IPS-18c (cell line): Measurements from ENCODE around the gene ADAMTSL4.
"Not testable (repeated sequence)": the region's sequence is repeated elsewhere in the genome, so short reads cannot be mapped to it uniquely, and the experiment has no call there.

Source experiments
- H3K4me3 ChIP-seq: 2 replicates; pipeline ENCODE4 v1.7.0; 2013; ENCODE audit warnings: low read depth, mild to moderate bottlenecking, low read length, moderate library complexity; ENCODE audit not compliant: insufficient read depth
- H3K9me3 ChIP-seq: one replicate; pipeline ENCODE4 v1.6.1; 2013; ENCODE audit warnings: mild to moderate bottlenecking, low read length, moderate library complexity; ENCODE audit not compliant: control insufficient read depth, insufficient read depth

Gene ADAMTSL4

DNA sequence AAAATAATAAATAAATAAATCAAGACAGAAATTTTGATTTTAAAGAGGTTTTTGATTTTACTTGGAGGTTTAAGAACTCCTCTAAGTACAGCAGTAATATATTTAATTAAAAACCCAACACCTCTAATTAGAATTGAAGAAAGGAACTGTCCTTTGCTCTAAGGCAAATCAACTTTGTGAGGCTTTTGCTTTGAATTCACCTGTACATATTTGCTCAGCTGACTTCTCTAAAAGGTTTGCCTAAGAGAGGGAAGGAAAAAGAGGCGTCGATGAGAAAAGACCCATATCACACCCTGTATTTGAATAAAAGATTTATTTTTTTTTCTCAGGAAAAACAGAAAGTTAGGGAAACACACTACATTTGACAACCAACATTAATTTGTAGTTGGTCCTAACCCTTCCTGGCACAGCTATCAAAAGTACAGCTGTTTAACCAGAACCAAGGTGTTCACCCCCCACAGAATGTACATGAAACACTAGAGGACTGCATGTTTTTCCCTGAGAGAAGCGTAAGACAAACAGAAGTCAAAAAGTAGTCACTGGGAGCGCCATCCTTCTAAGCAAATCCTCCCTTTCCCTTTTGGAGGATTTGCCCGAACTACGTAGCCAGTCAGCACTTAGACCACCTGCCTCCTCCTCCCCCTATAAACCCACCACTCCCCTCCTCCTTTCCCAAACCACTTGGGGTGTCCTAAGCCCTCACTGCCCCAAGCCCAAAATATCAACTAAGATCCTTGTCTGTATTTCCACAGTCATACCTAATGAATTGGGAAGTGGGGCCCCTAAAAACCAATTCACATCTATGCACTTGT is 25.3 kb downstream of the ADAMTSL4 start:
- no peaks in the 10 kb centered on the region for H3K9me3 ChIP-seq
- H3K4me3 ChIP-seq, result no peak overlapping the region

DNA sequence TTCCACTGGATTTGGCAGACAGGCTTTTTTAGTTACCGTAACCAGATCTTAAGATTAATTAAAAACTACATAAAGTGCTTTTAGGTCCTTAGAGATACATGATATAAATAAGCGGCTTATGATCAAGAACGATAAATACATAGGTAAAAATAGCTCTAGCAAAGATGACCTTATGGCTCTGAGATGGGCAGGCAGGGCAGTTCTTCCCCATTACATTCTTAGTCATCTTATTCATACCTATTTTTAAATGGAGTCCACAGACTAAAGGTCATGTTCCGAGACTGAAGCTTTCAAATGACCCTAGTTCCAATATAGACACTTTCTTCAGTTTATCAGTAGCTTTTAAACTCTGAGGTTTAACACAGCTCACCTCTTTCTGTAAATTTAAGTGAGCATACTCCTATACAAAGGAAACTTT is 25.9 kb downstream of the ADAMTSL4 start:
- Histone ChIP-seq H3K4me3 (no peak overlapping the region), H3K9me3 (no peaks in the 10 kb centered on the region)

DNA sequence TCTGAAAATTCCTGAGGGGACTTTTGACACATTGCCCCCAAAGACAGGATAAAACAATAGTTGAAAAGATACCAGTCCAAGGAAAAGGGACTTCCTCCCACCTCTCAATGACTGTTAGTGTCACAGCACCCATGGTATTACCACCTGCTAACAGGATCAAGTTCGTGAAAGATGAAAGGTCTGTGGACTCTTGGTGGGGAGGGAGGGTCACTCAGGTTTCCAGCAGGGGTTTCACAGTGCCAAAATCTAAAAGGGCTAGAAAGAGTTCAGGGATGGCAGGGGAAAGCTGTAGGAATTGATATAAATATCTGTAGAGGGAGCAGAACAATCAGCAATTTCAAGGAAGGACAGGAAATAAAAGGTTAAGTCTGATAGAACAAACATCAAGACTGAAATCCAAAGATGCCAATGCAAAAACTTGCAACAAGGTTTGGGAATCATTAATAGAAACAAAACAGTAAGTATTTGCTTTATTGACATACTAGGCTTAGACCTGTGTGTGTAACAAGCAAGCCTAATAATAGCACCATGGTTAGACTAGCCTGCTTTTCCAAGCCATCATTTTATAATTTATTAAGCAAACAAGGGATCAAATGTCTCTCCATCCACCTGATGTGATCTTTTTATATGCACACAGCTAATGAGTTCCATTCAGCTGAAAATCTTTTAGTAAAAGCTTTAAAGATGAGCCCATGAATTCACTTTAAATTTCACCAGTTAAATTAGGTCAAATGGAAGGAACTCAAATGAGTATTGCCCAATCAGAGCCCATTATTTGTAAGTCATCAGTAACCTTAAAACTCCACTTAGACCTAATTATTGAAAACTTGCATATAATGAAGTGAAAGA is 26.5 kb downstream of the ADAMTSL4 start:
- Histone ChIP-seq H3K9me3 (no peaks in the 10 kb centered on the region), H3K4me3 (peak overlapping the region; percentile 11; the same call in 1 of the 2 replicates)

DNA sequence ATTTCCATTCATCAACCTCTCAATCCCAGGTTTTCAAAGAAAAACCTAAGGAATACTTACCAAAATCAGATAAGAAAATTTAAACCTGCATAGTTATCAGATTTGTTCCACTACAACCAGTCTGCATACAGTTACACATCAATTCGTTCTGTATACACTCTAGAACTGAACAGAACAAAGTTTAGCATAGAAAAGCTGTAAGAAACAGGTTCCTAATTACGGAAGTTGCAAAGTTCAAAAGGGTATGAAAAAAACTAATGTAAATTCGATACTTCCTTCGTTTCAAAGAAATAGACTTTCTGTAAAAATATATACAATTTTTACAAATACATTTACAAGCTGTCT is 27.1 kb downstream of the ADAMTSL4 start:
- Histone ChIP-seq H3K4me3 (peak overlapping the region; percentile 86), H3K9me3 (no peaks in the 10 kb centered on the region)

DNA sequence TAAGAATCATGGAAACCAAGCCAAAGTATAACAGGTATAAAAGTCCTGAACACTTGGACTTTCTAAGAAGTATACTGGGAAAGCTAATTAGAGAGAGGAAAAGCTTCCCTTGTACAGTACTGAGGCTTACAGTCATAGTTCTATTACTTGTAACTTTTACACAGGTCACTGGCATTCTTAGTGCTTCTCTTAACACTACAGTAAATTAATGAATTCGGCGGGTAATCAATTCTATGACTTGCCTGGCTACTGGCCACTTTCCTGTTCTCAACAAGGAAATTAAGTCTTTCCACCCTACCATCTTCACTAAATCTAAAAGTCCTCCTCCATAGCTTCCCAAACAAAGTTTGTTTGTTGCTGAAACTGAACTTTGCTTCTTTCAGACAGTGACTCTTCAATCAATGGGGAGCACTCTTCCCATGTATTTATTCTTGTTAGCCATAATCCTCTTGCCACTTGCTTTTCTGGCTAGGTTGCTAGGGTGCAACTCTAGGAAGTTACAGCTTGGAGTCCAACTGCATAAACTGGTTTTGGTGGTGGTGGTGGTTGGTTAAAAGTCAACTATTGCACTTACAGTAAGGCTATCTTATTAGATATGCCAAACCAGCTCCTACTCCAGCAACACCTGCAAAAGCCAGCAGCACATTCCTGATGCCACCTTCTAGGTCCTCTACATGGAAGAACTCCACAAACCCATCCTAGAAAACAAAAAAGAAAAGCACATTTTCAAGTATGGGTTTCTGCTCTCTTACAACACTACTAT is 27.8 kb downstream of the ADAMTSL4 start:
- peak overlapping the region; percentile 86 for H3K4me3 ChIP-seq
- H3K9me3 ChIP-seq, result no peaks in the 10 kb centered on the region

DNA sequence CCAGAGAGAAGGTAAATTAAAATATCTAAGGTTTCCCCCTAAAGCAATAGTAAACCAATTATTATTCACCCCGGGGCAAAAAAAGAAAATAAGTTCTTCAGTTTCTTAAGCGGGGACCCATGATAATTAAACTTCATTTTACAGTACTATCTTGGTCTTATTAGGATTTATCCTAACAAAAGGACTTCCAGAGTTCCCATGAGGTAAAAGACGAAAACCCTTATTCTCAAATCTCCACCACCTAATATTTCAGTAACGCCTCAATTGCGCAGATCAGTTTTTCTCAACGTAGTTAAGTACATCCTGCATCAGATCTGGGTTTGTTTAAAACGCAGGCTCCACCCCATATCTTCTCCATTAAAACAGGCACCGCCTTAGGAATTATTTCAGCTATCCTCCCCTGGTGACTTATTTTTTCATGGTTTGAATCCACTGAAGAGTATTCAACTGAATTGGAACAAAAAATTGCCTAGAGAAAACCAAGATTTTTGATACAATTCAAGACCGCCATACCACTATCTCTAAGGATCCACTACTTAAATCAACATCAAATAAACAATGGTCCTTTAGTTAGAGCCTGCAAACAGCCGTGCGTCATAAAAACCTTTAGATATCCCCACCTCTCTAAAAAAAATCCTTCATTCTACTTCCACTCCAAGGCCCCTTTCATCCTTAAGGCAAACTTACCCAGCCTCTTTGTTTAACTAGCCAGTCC is 28.5 kb downstream of the ADAMTSL4 start:
- H3K9me3 ChIP-seq, result no peaks in the 10 kb centered on the region
- H3K4me3 ChIP-seq, result peak overlapping the region; percentile 86

DNA sequence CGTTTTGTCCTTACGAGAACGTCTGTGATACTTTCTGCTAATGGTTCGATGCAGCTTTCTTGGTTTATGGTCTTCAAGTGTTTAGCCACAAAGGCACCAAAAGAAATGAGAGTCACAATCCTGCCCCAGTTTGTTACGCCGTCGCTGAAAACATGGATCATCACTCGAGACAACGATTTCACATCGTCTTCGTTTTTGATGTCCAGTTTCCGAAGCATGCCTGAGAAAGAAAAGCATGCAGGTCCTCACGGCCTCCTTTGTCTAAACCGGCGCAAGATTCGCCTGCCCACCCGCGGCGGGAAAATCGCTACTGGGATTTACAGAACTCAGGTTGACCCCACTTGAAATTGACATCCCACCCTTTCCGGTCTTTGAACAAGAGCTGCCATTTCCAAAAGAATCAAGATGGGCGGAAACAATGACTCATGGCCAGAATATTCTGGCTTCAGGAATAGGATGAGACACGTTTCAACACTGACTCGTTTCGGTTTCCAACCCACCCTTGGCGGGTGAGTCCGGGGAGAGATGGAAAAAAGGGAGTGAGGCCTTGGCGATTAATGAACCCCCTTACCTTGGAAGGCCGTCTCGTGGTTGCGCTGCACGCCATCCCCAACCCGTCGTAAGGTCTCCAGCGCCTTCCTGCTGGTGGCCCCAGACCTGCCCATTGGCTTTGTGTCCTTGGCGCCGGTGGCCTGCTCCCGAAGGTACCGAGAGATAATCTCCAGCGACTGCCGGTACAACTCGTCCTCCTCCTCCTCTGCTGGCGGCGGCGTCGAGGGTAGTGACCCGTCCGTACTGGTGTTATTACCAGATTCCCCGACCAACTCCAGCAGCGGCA is 29.3 kb downstream of the ADAMTSL4 start:
- no peaks in the 10 kb centered on the region for H3K9me3 ChIP-seq

DNA sequence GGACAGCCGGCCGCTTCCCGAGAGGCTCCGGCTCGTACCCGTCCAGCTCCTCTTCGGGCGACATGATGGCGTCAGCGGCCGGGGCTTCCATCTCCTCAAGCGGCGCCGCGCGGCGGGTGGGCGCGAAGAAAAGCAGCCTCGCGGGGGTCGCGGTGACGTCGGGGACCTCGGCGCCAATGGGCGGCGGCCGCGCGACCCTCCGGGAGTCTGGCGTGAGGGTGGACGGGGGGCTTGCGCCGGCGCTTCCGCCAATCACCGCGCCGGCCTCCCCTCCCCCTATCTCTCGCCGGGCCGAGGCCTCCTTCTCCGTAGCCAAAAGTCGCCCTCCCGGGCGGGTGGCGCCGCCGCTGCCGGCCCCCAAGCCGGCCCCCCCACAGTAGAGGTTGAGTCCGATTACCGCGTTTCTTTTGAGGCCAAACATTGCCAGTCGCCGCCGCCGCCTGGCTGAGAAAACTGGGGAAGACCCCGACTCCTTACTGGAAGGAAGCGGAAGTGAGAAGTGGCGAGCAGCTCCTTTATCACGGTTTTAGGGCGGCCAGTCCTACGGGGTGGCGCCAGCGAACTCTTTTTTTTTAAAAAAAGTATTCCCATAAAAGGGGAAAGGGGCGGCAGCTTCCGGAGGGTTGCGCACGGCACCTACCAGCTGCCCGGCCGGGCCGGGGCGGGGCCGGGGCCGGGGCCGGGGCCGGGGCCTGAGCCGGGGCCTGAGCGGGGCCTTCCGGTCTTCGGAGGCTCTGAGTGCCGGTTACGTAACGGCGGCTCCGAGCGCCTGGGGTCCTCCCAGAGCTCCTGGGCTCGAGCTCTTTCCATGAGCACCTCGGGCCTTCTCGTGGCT is 30.1 kb downstream of the ADAMTSL4 start, which contains the start of gene MCL1:
Gene MCL1 (minus strand): TSS at position 501 of the 835 bp plus-strand sequence. CDS start 80 bp downstream, at position 421.
- no peaks in the 10 kb centered on the region for H3K9me3 ChIP-seq
- peak within 1 kb of the TSS; percentile 86 for H3K4me3 ChIP-seq

More for the DNA sequence above, 29.3 kb downstream of the ADAMTSL4 start:
- peak overlapping the region; percentile 86 for H3K4me3 ChIP-seq

DNA sequence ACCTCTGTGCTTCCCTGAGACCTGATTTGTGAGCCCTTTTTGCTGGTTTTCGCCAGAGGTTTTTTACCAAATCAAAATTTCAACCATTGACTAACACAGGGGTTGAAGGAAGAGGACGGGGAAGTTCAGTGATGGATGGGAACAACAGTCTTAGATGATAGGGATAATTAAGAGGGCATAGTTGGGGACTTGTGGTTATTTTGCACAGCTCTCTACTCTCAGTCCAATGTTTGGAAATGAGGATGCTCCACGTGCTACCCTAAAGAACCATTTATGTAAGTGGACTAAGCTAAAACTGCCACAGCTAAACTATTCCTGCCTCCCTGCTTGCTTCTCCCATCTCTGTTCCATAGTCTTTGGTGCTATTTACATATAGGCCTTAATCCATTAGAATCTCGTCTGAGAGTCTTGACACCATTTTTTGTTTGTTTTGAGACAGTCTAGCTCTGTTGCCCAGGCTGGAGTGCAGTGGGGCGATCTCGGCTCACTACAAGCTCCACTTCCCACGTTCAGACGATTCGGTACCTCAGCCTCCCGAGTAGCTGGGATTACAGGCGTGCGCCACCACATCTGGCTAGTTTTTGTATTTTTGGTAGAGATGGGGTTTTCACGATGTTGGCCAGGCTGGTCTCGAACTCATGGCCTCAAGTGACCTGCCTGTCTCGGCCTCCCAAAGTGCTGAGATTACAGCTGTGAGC is 30.9 kb downstream of the ADAMTSL4 start:
- Histone ChIP-seq H3K9me3 (no peaks in the 10 kb centered on the region), H3K4me3 (peak overlapping the region; percentile 63)

DNA sequence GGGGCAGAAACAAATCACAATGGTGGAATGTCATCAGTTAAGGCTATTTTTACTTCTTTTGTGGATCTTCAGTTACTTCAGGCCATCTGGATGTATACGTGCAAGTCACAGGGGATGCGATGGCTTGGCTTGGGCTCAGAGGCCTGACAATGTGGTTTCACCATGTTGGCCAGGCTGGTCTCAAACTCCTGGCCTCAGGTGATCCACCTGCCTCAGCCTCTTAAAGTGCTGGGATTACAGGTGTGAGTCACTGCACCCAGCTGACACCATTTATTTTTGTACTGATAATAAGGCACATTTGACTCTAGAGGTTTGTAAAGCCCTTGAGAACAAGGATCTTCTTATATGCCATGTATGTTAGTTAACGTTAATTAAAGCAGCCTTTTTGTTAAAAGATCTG is 31.8 kb downstream of the ADAMTSL4 start:
- H3K4me3 ChIP-seq, H3K9me3 ChIP-seq: not testable (repeated sequence)

DNA sequence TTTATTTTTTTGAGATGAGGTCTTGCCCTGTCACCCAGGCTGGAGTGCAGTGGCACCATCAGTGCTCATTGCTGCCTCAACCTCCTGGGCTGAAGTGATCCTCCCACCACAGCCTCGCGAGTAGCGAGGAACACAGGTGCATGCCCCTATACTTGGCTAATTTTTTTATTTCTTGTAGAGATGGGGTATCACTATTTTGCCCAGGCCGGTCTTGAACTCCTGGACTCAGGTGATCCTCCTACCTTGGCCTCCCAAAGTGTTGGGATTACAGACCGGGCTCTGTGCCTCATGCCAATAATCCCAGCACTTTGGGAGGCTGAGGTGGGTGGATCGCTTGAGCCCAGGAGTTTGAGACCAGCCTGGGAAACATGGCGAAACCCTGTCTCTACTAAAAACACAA is 32.2 kb downstream of the ADAMTSL4 start:
- H3K9me3 ChIP-seq, H3K4me3 ChIP-seq: not testable (repeated sequence)

DNA sequence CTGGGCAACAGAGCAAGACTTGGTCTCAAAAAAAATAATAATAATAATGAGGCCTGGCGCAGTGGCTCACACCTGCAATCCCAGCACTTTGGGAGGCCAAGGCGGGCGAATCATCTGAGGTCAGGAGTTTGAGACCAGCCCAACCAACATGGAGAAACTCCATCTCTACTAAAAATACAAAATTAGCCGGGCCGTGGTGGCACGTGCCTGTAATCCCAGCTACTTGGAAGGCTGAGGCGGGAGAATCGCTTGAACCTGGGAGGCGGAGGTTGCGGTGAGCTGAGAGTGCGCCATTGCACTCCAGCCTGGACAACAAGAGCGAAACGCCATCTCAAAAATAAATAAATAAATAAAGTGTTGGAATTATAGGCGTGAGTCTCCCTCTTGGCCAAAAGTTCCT is 32.8 kb downstream of the ADAMTSL4 start:
- H3K4me3 ChIP-seq, H3K9me3 ChIP-seq: not testable (repeated sequence)

DNA sequence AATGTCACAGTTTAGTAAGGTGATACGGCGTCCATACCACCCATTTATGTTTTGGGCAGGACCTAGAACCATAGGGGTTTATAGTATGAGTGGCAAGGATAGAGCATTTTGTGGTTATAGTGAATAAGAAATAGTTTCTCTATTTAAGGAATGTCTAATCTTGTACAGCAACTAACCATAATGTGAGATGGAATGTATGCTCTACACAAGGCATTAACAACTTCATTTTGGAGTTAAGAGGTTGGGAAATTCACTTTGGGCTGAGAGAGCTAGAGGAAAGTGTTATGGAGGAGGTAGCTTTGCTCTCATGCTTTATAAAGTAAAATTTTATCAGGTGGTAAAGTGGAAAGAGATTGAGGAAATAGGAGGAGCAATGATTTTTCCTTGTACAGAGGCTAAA is 33.2 kb downstream of the ADAMTSL4 start:
- no peak overlapping the region for H3K4me3 ChIP-seq
- H3K9me3 ChIP-seq, result no peaks in the 10 kb centered on the region

DNA sequence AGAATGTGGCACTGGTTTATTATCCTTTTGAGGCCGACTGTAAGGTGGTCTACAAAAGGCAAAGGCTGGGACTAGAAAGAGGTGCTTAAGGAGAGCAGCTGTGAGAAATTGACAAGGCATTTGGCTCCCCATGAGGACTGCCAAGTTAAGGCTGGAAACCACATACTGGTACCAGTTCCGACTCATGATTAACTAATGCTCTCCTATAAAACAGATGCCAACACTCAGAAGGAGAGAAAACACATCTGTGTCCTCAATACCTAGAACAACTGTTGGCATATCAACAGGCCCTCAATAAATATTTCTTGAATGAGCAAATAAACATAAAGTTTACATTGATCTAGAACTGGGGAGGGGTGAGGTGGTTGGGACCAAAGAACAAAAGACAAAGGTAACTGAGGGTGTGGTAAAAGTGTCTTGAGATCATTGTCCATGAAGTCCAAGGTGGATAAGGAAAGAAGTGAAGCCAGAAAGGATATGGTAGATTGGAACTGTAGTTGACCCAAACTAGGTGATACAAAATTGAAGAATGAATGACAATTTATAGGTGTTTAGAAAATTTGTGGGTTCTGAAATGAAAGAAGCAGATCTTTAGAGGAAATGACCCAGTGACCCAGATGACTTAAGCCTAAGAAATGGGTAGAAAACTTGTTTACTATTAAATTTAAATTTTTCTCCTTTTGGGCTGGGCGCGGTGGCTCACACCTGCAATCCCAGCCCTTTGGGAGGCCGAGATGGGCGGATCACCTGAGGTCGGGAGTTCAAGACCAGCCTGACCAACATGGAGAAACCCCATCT is 47.1 kb downstream of the ADAMTSL4 start:
- H3K9me3 ChIP-seq, result no peaks in the 10 kb centered on the region
- no peak overlapping the region for H3K4me3 ChIP-seq
